ENCODE results near the gene CCR7. TPM values are rescaled to one million over a fixed set of nuclear protein-coding genes. Genes with fewer than 3 reads are reported as not detected.

Gene CCR7
- total RNA-seq, 1 donor from 2014 or later, result not detected

GRCh38 chr17:40522250-40522960 is 42.9 kb downstream of the CCR7 start:
- DNase-seq (ENCODE audit: extremely low read depth, low read depth, low spot score), result no peak

GRCh38 chr17:40520991-40521453 is 44.2 kb downstream of the CCR7 start:
- no peak for DNase-seq (ENCODE audit: extremely low read depth, low read depth, low spot score)

GRCh38 chr17:40519089-40519775 is 46.0 kb downstream of the CCR7 start:
- no peak for DNase-seq (ENCODE audit: extremely low read depth, low read depth, low spot score)

GRCh38 chr17:40518401-40519088 is 46.7 kb downstream of the CCR7 start:
- DNase-seq (ENCODE audit: extremely low read depth, low read depth, low spot score), result no peak

- no peak for DNase-seq (ENCODE audit: extremely low read depth, low read depth, low spot score)
Observed at GRCh38 chr17:40517981-40518380, 47.3 kb downstream of the CCR7 start.

GRCh38 chr17:40517286-40517662 is 48.0 kb downstream of the CCR7 start:
- no peak for DNase-seq (ENCODE audit: extremely low read depth, low read depth, low spot score)

GRCh38 chr17:40516581-40517285 is 48.5 kb downstream of the CCR7 start:
- no peak for DNase-seq (ENCODE audit: extremely low read depth, low read depth, low spot score)

GRCh38 chr17:40515491-40516041 is 49.7 kb downstream of the CCR7 start:
- no peak for DNase-seq (ENCODE audit: extremely low read depth, low read depth, low spot score)

- no peak for DNase-seq (ENCODE audit: extremely low read depth, low read depth, low spot score)
Observed at GRCh38 chr17:40515011-40515410, 50.3 kb downstream of the CCR7 start.

- DNase-seq (ENCODE audit: extremely low read depth, low read depth, low spot score), result no peak
Observed at GRCh38 chr17:40514013-40514875, 51.0 kb downstream of the CCR7 start.

GRCh38 chr17:40511667-40512220 is 53.5 kb downstream of the CCR7 start:
- DNase-seq (ENCODE audit: extremely low read depth, low read depth, low spot score), result no peak

- DNase-seq (ENCODE audit: extremely low read depth, low read depth, low spot score), result no peak
Observed at GRCh38 chr17:40511136-40511535, 54.1 kb downstream of the CCR7 start.

GRCh38 chr17:40510328-40510648 is 55.0 kb downstream of the CCR7 start:
- no peak for DNase-seq (ENCODE audit: extremely low read depth, low read depth, low spot score)

GRCh38 chr17:40509626-40510327 is 55.5 kb downstream of the CCR7 start:
- no peak for DNase-seq (ENCODE audit: extremely low read depth, low read depth, low spot score)

GRCh38 chr17:40506786-40507185 is 58.5 kb downstream of the CCR7 start:
- DNase-seq (ENCODE audit: extremely low read depth, low read depth, low spot score), result no peak

All from glomerular endothelial cell (primary cell).